DMS53 (cell line): ENCODE measurements around the gene PTEN.
A peak's percentile ranks its signal among the peaks of the same experiment; 100 is the strongest.

Source experiments
- DNase-seq: peaks from one replicate; lab custom pipeline; 2025; lab: John Stamatoyannopoulos, UW

Gene PTEN

DNA sequence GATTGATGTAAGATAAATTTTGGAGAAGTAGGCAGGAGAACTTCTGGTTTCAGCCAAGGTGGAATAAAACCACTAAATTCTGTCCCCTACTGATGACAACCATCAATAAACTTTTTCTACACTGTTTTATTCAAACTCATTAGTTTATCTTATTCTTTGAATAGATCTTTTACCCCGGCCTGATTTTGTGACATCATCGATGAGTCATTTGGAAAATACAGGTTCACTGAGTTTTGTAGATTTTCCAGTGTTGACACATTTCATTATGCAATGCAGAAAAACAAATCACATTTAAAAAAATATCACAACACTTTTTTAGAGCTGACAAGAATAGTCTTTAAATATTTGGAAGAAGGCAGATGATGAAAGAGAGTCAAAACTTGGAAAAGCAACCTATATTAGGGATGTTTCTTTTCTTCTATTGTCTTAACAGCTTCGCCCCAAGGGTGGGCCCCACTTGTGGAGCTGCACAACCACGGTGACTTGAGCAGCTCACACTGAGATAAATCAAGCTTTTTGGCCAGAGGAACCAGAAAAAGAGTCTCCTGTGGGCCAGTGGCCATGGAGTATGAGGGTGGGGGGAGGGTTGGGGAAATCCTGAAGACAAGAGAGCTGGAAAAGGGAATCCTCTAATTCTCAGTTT is 112.8 kb downstream of the PTEN start:
- DNase-seq, result peak; percentile 32

DNA sequence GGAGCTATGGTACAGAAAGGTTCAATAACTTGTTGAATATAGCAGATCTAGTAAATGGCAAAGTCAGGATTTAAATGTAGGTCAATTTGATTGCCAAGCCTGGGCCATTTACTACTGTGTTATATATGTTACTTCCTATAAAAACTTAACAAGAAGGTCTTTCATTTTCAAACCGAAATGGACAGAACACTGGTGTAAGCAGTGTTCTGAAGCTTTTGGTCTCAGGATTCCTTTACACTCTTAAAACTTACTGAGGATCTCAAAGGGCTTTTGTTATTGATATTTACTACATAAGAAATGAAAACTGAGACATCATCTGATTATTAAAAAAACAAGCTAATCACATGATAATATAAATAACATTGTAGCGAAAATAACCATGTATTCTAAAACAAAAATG is 114.7 kb downstream of the PTEN start:
- DNase-seq, result no peak

DNA sequence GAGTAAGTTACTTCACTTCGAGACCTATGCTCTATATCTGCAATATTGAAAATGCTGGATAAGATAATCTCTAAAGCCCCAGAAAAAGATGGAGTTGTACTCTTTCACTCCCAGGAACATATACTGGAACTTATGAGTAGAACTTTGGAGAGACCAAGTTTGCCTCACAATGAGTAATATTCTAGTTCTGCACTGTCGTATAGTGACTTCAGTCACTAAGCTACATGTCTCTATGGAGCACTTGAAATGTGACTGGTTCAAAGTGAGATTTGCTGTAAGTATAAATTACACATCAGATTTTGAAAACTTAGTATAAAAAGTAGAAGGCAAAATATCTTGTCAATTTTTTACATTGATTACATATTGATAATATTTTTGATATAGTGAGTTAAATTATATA is 116.4 kb downstream of the PTEN start:
- DNase-seq, result no peak

DNA sequence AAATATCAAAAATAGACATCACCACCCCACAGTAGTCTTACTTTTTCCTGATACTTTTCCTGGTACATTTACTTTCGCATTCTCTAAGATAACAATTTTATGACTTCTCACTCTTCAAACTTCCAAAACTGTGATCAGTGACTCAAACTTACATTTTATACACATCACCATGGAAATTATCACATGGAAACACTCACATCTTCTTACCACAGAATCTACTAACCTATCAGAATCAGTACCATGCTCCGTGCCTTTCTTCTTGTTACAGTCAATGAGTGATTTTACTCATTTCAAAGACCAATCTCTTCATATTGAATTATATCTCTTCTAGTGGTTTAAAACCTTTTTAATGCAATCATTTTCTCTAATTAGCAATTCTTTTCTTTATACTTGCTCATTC is 120.3 kb downstream of the PTEN start:
- DNase-seq, result no peak

DNA sequence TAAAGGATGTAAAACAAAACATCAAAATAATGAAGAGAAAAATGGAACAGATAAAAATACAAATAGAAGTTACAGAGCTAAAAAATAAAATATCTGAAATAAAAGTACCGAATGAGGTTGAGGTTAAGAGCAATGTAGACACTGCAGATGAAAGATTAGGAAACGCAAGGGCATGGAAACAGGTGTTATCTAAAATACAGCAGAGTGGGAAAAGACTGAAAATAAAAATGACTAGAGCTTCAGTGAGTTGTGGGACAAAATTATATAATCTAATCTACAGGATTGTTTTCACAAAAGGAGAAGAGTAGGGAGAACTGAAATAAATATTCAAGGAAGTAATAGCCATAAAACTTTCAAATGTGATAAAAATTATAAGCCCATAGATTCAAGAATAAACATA is 123.8 kb downstream of the PTEN start:
- DNase-seq, result no peak

DNA sequence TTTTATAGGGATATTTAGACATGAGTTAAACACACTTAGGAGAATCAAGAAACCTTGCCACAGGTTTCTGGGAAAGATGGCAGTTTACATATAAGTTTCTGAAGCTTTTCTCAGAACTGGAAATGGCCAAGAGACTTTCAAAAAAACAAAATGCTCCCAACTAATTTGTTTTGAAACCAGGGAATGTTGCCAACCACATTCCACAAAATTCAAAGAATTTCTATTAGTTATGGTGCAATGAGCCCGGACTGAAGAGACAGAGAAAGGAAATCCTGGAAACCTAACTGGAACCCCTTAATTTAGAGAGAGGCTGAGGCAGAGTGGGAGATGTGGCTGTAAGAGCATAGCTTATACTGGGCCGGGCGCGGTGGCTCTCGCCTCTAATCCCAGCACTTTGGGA is 128.5 kb downstream of the PTEN start:
- DNase-seq, result no peak

DNA sequence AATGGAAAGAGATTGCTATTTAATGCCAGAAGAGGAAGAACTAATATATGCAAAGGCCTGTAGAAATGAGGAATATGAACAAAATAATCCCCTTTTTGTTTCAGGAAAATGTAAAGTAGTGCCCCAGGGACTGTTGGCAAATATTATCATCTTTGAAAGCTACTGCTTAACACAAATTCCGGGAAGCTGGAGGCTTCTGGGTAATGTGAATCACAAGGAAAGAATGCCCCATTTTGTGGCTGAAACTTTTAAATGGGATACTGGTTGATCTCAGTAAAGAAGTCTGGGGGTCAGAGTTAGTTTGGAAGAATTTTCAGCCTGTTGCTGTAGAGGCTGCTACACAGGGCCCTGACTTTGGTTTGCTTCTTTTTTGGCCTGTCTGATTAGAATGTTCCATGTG is 141.0 kb downstream of the PTEN start:
- no peak for DNase-seq

DNA sequence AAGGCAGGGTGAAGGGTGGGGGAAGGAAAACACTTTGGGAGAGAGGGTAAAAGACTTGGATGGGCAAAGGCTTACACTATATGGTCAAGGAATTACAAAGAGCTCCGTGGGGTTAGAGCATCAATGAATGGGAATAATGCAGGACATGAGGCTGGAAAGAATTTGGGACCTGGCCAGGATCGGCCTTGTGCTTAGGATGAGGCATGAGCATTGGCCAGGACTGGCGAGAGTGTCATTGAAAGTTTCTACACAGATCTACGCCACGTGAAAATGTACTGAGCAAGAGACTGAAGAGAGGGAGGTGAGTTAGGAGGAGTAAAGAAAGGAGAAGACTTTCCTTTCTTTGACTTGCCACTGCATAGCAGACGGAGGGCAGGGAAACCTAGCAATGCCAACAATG is 142.8 kb downstream of the PTEN start:
- no peak for DNase-seq

DNA sequence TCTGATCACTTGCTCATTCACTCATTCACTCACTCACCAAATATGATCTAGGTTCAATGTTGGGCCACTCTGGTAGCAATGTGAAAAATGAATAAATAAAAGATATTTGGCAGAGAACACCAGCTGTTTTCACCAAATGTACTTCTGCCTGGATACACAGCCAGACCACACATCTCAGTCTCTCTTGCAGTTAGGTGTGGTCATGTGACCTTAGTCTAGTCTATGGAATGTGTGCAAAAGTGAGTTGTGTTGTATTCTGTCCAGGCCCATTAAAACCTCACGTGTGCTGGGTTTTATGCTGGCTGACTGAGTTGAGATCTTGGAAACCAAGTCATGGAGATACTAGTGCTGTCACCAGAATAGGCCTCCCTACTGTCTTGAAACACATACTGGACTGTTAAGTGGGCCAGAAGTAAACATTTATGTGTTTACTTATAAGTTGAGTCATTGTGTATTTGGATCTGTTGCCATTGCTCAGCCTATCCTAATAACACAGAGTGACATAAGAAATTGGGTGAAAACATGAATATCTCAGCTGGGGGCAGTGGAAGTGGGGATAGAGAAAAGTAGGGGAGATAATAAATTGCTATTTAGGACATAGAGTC is 145.5 kb downstream of the PTEN start:
- DNase-seq, result peak; percentile 88

DNA sequence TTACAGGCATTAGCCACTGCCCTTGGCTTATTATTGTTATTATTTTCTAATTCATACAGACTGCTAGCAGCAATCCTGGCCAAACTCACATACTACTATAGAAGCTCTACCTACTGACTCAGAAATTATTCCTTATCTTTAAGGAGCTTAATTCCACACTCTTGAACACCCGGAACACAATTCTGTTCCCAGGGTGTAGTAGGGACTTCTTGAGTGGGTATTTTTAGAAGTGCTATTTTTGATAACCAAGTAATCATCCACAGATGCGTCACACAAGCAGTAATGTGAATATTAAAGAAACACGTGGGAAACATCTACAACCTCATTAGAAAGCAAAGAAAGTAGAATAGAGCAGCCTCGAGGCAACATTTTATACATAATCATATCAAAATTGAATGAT is 149.2 kb downstream of the PTEN start:
- DNase-seq, result no peak

DNA sequence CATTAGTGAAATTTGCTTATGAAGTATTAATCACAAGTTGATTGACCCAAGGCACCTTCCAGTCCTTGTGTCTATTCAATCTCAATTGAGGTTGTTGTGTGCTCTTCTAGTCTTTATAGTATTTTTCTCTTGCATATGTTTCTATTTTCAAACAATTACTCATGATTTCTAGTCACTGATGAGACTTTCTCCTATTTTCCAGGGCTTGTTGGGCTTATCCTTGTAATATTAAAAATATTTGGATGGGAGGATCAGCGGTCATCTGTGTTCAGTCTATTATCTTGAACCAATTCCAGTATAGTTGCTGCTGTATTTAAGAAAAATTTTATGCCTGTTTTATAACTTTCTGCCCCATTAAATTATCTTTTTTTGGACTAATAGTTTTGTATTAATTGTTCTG is 154.4 kb downstream of the PTEN start:
- no peak for DNase-seq

DNA sequence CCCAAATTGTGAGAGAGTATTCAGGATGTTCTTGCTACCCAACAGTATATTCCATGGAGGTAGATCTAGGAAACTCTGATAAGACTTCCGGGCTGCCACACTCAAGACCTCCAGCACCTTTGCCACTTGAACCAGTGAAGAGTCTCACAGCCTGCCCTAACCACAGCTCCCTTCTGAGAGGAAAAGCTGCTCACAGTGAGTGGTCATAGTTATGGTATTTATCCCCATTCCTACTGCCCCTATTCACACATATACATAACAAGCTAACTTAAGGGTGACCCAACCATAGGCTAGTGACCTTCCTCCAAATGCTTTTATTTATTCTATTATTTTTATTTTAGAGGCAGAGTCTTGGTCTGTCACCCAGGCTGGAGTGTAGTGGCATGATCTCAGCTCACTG is 156.3 kb downstream of the PTEN start:
- no peak for DNase-seq
